ENCODE measurements around the gene BRME1.
"Not testable (repeated sequence)": the region's sequence is repeated elsewhere in the genome, so short reads cannot be mapped to it uniquely, and the experiment has no call there.

The BRME1 gene

GRCh38 chr19:13861714-13862531 is 44.0 kb downstream of the BRME1 start:
- FAIRE-seq (peak; percentile 98), DNase-seq (ENCODE audit: insufficient read length) (peak; percentile 94)
- TF ChIP-seq POLR2A (IDR thresholded peaks at IDR 0.05; ENCODE audit: low read depth, low read length) (peak; percentile 75), POLR2AphosphoS5 (IDR thresholded peaks at IDR 0.05; ENCODE audit: low read depth, low read length) (peak; percentile 79), TAF1 (IDR thresholded peaks at IDR 0.05; ENCODE audit: borderline replicate concordance, low read depth, low read length) (peak; percentile 26; the same call in 1 of the 2 replicates)

GRCh38 chr19:13861392-13861713 is 44.6 kb downstream of the BRME1 start:
- no peak for TF ChIP-seq TAF1 (IDR thresholded peaks at IDR 0.05; ENCODE audit: borderline replicate concordance, low read depth, low read length)
- no peak for TF ChIP-seq POLR2AphosphoS5 (IDR thresholded peaks at IDR 0.05; ENCODE audit: low read depth, low read length)
- TF ChIP-seq POLR2A (IDR thresholded peaks at IDR 0.05; ENCODE audit: low read depth, low read length) = no peak
- no peak for DNase-seq (ENCODE audit: insufficient read length)
- no peak for FAIRE-seq

- FAIRE-seq = no peak
- DNase-seq (ENCODE audit: insufficient read length) = no peak
- TF ChIP-seq POLR2A (IDR thresholded peaks at IDR 0.05; ENCODE audit: low read depth, low read length) = no peak
- no peak for TF ChIP-seq POLR2AphosphoS5 (IDR thresholded peaks at IDR 0.05; ENCODE audit: low read depth, low read length)
- TF ChIP-seq TAF1 (IDR thresholded peaks at IDR 0.05; ENCODE audit: borderline replicate concordance, low read depth, low read length) = no peak
Measured at GRCh38 chr19:13860679-13861391, 45.1 kb downstream of the BRME1 start.

- TF ChIP-seq POLR2AphosphoS5 (IDR thresholded peaks at IDR 0.05; ENCODE audit: low read depth, low read length) = no peak
- no peak for TF ChIP-seq TAF1 (IDR thresholded peaks at IDR 0.05; ENCODE audit: borderline replicate concordance, low read depth, low read length)
- no peak for TF ChIP-seq POLR2A (IDR thresholded peaks at IDR 0.05; ENCODE audit: low read depth, low read length)
- DNase-seq (ENCODE audit: insufficient read length) (no peak), FAIRE-seq (no peak)
Measured at GRCh38 chr19:13859361-13859880, 46.5 kb downstream of the BRME1 start.

- FAIRE-seq (no peak), DNase-seq (ENCODE audit: insufficient read length) (no peak)
- TF ChIP-seq TAF1 (IDR thresholded peaks at IDR 0.05; ENCODE audit: borderline replicate concordance, low read depth, low read length) (no peak), POLR2A (IDR thresholded peaks at IDR 0.05; ENCODE audit: low read depth, low read length) (no peak), POLR2AphosphoS5 (IDR thresholded peaks at IDR 0.05; ENCODE audit: low read depth, low read length) (no peak)
Measured at GRCh38 chr19:13856497-13856896, 49.4 kb downstream of the BRME1 start.

GRCh38 chr19:13852171-13852707 is 53.7 kb downstream of the BRME1 start:
- not testable (repeated sequence) for DNase-seq (ENCODE audit: insufficient read length); FAIRE-seq

- not testable (repeated sequence) for FAIRE-seq
Measured at GRCh38 chr19:13851734-13852114, 54.2 kb downstream of the BRME1 start.

GRCh38 chr19:13850910-13851733 is 54.8 kb downstream of the BRME1 start:
- FAIRE-seq (no peak), DNase-seq (ENCODE audit: insufficient read length) (no peak)
- no peak for TF ChIP-seq TAF1 (IDR thresholded peaks at IDR 0.05; ENCODE audit: borderline replicate concordance, low read depth, low read length)
- TF ChIP-seq POLR2AphosphoS5 (IDR thresholded peaks at IDR 0.05; ENCODE audit: low read depth, low read length) = no peak
- no peak for TF ChIP-seq POLR2A (IDR thresholded peaks at IDR 0.05; ENCODE audit: low read depth, low read length)

More at GRCh38 chr19:13851734-13852114, 54.2 kb downstream of the BRME1 start:
- DNase-seq (ENCODE audit: insufficient read length) = not testable (repeated sequence)

GRCh38 chr19:13849991-13850909 is 55.7 kb downstream of the BRME1 start:
- FAIRE-seq = peak; percentile 40
- no peak for DNase-seq (ENCODE audit: insufficient read length)
- TF ChIP-seq POLR2A (IDR thresholded peaks at IDR 0.05; ENCODE audit: low read depth, low read length) = no peak
- no peak for TF ChIP-seq TAF1 (IDR thresholded peaks at IDR 0.05; ENCODE audit: borderline replicate concordance, low read depth, low read length)
- no peak for TF ChIP-seq POLR2AphosphoS5 (IDR thresholded peaks at IDR 0.05; ENCODE audit: low read depth, low read length)

- no peak for DNase-seq (ENCODE audit: insufficient read length)
- TF ChIP-seq POLR2A (IDR thresholded peaks at IDR 0.05; ENCODE audit: low read depth, low read length) (no peak), POLR2AphosphoS5 (IDR thresholded peaks at IDR 0.05; ENCODE audit: low read depth, low read length) (no peak), TAF1 (IDR thresholded peaks at IDR 0.05; ENCODE audit: borderline replicate concordance, low read depth, low read length) (no peak)
- no peak for FAIRE-seq
Measured at GRCh38 chr19:13848798-13849676, 56.9 kb downstream of the BRME1 start.

All from GM12892 (cell line).